Omental fat pad (tissue), 4 donors: ENCODE data around the gene XDH. TPM values are rescaled to one million over a fixed set of nuclear protein-coding genes. Genes with fewer than 3 reads are reported as not detected.

ENCODE experiments used
- ATAC-seq: fragments of 150-250 bp; one replicate; pipeline ENCODE4 v1.9.1; 2016; ENCODE audit warnings: mild to moderate bottlenecking, moderate library complexity; ENCODE audit not compliant: low FRiP score
- DNase-seq: peaks from one replicate; pipeline ENCODE4 v3.0.0-alpha.2; 2019; ENCODE audit warnings: low spot score
- total RNA-seq, 4 donors: library from RNA; depleted of rRNA; stranded (reverse); fragments of >200 nt; gene quantifications; one replicate each; pipeline ENCODE4 v1.1.0, GENCODE V29; 2016
- TF ChIP-seq, protein P1 (sequence below), 3 donors: fragments of 450-650 bp; IDR thresholded peaks; one replicate each; pipeline ENCODE4 v1.5.1; 2016 to 2017; ENCODE audit warnings: antibody characterized with exemption in 3 of 3, mild to moderate bottlenecking in 3 of 3, moderate library complexity in 2 of 3

Gene XDH
- total RNA-seq, 4 donors from 2014 or later: 0.31 to 0.63 (median 0.48) TPM; not detected in 1

DNA sequence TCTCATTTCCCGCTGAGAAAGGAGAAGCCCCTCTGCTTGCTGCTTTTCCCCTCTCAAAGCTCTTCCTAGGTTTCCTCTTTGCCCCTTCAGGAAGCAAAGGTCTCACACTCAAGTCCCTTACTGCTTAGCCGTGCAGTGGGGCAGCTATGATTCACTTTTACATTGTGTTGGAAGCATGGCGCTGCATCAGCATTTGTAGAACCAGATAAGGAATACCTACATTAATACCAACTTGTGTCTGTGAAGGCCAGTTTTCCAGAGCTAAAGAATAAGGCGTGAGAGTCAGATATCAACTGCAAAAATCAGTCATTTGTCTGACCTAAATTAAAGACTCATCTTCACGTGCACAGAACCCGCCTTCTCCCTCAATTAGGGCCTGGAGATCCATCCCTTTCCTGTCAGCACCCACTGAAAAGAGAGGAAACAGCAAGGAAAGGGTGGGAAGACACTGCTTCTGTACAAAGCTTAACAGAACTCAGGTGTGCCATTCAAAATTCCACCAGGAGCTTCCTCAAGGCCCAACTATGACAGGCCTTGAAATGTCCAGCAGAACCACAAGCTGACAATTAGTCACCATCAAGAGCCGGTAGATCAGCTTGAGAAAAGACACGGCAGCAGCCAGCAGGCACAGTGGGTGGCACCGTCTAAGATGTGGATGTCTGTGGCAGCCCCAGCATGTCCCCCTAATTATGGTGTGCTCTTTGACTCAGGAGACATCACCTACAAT lies 16.1 kb upstream of the XDH start:
- no peak for DNase-seq
- TF ChIP-seq, protein P1, sequence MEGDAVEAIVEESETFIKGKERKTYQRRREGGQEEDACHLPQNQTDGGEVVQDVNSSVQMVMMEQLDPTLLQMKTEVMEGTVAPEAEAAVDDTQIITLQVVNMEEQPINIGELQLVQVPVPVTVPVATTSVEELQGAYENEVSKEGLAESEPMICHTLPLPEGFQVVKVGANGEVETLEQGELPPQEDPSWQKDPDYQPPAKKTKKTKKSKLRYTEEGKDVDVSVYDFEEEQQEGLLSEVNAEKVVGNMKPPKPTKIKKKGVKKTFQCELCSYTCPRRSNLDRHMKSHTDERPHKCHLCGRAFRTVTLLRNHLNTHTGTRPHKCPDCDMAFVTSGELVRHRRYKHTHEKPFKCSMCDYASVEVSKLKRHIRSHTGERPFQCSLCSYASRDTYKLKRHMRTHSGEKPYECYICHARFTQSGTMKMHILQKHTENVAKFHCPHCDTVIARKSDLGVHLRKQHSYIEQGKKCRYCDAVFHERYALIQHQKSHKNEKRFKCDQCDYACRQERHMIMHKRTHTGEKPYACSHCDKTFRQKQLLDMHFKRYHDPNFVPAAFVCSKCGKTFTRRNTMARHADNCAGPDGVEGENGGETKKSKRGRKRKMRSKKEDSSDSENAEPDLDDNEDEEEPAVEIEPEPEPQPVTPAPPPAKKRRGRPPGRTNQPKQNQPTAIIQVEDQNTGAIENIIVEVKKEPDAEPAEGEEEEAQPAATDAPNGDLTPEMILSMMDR (IDR thresholded peaks at IDR 0.05): no peak
- no peak for ATAC-seq

DNA sequence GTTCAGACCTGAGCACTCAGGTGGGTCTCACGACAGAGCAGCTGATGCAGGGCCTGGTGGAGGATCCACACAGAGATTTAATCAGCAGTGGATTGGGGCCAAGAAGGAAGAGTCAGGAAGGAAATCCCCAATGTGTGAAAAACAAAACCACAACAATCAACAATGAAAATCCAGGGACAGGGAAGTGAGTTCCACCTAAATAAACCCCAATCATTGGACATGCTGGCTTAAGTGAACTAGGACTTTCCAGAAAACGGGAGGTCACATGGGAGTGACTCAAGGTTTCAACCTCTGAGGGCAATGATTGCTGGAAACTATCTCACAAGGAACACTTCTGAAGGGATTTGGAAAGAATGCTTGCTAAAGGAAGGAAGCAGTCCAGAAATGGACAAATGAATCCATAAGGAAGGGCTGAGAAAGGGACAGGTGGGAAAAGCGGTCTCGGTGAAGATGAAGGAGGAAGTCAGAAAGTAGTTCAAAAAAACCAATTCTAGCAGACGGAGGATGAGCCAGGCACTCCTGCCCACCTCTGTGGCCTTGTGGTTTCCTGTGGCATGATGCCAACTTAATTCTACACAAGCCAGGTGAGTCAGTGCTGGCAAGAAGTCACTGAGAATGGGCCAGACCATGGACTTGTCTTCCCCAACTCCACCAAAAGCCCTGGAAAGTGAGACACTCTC lies 15.4 kb upstream of the XDH start:
- ATAC-seq: no peak
- no peak for DNase-seq
- TF ChIP-seq, protein P1 (IDR thresholded peaks at IDR 0.05): no peak

DNA sequence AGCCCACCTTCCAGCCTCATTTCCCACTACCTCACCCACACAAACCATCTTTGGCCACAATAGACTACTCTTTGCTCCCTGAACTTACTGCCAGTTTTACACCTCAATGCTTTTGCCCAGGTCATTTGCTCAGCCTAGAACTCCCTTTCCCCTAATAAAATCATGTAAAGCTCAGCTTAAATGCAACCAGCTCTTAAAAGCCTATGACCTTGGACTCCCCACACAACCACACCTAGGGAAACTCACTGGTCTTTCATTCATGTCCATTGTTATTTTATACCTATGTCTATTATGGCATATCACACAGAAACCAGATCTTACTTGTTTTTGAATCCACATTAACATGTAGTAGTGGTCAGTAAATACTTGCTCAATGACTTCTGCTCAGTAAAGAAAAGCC lies 14.5 kb upstream of the XDH start:
- ATAC-seq: no peak
- TF ChIP-seq, protein P1 (IDR thresholded peaks at IDR 0.05): no peak
- no peak for DNase-seq

DNA sequence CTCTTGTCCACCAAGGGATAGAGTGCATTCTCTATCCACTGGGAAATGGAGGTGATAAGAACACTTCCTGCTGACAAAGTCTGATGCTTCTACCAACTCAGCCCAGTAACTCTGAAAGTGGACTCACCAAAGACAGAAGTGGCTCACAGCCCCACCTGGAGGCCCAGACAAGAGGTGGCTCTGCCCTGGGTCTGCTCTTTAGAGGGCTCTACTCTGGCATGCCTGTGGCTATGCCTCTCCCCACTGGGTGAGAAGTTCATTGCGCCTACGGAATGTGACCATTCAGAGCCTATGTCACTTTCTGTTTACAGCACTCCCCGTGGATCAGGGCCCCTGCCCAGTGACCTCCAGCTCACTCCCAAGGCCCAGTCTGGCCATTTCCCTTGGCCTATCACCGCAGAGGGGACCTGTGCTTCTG lies 13.5 kb upstream of the XDH start:
- DNase-seq: no peak
- TF ChIP-seq, protein P1 (IDR thresholded peaks at IDR 0.05): no peak
- ATAC-seq: no peak

DNA sequence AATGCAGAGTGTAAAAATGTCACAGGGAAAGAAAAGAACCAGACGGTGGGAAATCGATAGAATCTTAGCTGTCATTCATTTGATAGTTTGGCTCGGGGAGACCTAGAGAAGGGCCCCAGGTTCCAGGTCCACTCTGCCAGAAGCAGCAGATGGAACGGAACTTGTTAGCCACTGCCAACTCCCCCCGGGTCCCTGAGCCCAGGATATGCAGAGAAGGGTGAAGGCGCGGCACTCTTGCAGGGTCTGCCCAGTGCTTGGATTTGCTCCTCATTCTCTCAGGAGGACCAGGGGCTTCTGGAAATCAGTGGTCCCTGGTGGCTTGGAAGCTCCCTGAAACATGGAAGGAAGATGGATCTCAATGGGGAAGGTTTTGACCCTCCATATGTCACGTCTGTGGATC lies 11.6 kb upstream of the XDH start:
- DNase-seq: no peak
- TF ChIP-seq, protein P1 (IDR thresholded peaks at IDR 0.05): no peak
- ATAC-seq: no peak

DNA sequence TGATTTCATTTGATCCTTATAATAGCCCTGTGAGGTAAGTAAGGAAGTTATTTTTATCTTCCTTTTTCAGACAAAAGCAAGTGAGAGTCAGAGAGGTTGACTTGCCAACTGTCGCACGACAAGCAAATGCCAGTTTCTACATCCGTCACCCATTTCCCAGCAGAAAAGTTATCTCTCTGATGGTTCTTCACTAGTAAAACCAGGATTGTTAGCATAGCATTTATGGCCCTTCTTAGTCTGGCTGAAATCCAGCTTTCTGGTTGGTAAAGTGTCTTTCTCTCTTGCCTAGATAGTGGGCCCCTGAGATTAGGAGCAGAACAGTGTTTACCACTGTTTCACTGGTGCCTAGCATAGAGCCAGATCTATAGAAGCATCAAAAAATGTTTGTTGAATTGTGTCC lies 7.1 kb upstream of the XDH start:
- TF ChIP-seq, protein P1 (IDR thresholded peaks at IDR 0.05): no peak
- ATAC-seq (no peak), DNase-seq (no peak)

DNA sequence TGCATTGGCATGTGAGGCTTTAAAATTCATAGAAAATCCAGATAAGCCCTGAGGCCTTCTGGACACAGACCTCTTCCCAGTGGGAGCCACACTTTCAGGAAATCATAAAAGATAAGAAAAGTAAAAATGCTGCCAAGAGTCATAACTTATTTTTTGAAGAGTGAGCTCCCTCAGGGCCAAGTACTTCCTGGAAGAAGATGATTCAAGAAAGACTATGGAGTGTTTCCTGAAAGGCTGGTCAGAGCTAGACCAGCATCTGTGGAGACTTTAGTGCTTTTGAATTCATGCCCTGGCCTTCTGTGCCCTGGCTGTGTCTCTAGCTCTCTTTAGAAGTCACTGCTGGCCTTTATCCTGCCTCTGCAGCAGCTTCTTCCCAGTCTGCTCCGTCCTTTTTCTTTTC lies 6.4 kb upstream of the XDH start:
- no peak for ATAC-seq

More for the DNA sequence above, 6.4 kb upstream of the XDH start:
- TF ChIP-seq, protein P1 (IDR thresholded peaks at IDR 0.05): no peak
- DNase-seq: no peak
